COLO829 (cell line): Measurements from ENCODE around the gene RHCE.
"Not testable (repeated sequence)": the region's sequence is repeated elsewhere in the genome, so short reads cannot be mapped to it uniquely, and the experiment has no call there.

Experiments
- DNase-seq: peaks from one replicate; pipeline ENCODE4 v3.0.0; 2012; ENCODE audit warnings: low spot score

Gene RHCE

DNA sequence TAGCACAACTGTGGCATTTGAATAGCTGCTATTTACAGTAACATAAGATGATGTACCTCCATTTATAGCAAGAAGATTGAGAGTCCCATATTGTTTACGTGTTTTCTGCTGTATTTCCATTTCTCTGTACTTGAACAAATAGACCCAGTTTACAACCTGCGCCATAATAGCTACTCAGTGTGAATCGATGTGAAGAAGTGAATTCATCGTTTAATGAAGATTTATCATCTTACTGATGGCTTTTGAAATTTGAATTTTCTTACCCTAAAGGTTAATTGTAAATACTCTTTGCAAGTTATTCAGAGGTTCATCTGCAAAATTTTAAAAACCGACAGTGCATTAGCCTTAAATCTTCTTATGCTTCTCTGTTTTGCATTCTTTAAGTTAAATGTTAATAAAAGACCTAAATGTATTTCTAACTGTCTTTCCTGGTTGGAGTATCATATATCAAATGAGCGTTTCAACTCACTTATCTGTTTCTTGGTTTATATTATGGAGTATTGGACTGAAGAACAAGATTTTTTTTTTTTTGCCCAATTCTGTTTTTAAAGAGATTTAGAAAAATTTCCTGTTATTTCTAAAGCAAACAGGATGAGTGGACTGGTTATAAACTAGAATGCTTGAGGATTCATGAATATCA lies 12.2 kb upstream of the RHCE start:
- DNase-seq, result no peak

DNA sequence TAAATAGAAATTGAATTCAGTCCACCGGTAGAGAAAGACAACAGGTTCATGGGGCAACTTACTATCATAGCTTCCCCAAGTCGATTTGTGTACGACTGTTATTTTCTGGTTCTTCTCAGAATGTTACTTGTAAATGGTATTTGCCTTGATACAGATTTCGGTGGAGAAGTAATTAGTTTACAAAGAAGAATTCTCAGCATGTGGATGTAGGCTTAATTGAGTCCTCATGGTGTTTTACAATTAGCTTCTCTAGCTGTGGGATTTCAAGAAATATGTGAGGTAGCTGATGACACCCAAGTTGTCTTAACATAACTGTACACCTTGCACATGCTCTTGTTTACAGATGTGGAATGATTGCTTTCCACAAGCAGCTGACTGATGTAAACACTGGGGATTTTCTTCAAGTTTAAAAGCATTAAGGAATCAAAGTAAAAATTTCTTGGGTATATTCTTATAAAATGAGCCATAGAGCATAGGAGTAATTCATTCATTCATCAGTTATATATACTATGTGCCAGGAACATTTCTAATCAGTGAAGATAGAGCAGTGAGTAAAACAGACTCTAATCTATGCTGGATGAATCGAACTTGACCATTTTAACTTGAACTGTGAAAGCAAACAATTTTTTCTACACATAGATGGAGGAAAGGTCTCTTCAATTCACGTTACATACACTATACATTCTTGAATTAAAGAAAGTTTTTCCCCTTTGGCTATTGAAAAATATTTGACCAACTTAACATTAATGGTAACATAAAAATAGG lies 11.5 kb upstream of the RHCE start:
- DNase-seq, result no peak

DNA sequence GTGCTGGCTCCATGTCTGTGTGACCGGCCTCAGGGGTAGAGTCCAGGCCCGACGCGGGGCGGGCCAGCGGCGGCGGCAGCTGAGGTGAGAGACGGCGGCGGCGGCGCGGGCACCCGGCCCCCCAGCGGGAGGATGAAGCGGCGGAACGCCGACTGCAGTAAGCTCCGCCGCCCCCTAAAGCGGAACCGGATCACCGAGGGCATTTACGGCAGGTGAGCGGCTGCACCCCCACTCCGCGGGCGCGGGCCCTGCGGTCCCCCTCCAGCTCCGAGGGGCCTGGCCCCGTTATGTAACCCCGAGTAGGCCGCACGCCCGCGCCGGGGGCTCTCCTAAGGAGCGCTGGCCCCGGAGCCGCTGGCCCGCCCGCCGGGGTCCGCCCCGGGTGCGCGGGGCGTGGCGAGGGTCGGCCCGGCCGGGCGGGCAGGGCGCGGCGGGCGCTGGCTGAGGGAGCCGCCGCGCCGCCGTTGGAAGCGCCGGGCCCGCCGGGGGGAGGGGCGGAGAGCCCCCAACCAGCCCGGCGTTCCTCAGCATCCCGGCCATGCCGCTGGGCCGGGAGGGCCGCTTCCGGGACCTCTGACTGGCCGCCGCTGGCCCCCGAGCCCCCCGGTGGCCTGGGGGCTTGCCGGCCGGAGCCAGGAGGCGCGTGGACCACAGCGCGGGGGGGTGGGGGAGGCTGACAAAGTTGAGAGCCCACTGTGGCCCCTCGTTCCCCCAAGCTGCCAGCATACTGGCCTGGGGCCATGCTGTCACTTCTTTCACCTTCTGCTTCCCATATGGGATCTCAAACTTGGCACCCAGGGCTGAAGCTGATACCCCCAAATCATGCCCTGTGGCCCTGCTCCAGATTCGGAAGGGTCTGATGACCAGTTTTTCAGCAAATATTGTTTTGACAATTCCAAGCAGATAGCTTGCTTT lies 10.6 kb upstream of the RHCE start:
- no peak for DNase-seq

DNA sequence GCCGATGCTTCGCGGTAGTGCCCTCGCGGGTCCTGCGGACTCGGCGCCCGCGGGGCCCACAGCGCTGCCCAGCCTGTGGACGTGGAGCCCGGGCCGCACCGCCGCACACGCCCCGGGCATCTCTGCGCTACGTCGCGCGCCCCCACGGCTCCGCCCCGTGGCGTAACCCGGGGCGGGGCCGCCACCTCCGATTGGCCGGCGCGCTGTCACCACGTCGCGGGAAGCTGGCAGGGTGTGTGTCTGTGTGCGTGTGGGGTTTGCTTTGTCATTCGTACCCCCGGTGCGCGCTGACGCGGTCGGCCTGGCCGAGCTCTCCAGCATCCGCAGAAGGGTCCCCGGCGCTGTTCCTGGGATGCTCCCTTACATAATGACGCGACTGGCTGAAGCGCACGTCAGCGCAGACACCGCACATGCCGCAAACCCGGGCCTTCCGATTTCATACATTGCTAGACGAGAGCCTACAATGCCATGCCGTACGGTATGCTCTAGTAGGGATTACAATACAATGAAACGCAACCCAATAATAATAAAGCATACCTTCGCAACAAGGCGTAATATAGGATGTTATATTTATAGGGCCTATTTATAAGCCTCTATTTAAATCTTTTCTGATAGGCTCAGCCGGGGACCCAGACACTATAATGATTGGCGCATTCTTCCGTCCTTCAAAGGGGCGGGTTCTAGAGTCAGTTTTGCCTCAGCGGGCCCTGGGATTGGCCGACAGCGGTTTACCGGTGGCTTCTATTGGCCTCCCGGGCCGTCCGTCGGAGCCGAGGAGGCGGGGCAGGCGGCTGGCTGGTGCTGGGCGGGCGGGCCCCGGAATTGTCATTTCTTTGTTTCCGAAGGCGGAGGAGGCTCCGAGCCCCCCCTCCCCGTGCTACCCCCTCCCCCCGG lies 9.7 kb upstream of the RHCE start, which contains the start of gene MACO1:
MACO1 (plus strand) TSS at position 825 of the 894 bp plus-strand sequence. CDS start 202 bp downstream, outside the sequence.
- peak; percentile 94 for DNase-seq

DNA sequence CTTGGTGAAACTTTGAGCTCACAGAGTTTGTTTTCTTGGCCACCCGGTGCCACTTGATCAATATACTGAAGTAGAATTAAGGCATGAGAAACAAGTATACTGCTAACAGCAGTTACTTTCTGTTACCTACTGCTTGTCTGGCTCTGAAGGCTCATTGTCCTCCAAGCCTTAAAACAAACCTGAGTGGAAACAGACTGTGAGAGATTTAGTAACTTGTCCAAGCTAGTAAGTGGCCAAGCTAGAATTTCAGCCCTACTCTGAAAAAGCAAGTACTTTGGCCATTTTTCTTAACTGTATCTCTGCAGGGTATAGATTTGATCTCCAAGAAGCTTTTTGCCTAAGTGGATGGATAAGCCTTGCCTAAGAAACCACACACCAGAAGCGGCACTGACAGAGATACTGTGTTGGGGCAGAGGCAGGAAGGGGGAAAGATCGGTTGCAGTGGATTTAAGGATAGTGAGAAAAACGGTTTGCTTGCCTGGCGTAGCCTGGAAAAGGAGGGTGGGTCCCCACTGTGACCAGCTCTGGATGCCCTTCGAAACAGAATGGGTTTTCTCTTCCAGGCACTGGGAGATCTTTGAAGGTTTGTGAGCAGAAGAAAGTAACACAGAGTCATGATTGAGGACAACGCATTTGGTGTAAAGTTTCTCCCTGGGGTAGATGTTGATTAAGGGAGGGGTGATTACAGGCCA lies 8.0 kb upstream of the RHCE start:
- DNase-seq, result no peak

DNA sequence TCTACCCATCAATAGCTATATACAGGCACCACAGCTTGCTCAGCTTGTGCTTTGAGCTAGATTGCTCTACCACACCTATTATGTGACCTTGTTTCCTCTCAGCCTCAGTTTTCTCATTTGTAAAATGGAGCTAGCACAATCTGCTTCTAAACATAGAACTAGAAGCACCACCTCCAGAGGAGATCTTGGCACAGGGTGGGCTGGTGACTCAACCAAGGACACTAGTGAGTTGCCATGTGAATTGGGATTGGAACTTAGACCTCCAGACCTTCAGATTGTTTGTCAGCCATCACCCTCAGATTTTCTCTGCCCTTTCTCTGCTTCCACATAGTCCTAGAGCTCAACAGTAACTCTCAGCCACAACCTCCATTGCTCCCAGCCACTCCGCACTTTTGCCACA lies 7.1 kb upstream of the RHCE start:
- DNase-seq, result no peak

DNA sequence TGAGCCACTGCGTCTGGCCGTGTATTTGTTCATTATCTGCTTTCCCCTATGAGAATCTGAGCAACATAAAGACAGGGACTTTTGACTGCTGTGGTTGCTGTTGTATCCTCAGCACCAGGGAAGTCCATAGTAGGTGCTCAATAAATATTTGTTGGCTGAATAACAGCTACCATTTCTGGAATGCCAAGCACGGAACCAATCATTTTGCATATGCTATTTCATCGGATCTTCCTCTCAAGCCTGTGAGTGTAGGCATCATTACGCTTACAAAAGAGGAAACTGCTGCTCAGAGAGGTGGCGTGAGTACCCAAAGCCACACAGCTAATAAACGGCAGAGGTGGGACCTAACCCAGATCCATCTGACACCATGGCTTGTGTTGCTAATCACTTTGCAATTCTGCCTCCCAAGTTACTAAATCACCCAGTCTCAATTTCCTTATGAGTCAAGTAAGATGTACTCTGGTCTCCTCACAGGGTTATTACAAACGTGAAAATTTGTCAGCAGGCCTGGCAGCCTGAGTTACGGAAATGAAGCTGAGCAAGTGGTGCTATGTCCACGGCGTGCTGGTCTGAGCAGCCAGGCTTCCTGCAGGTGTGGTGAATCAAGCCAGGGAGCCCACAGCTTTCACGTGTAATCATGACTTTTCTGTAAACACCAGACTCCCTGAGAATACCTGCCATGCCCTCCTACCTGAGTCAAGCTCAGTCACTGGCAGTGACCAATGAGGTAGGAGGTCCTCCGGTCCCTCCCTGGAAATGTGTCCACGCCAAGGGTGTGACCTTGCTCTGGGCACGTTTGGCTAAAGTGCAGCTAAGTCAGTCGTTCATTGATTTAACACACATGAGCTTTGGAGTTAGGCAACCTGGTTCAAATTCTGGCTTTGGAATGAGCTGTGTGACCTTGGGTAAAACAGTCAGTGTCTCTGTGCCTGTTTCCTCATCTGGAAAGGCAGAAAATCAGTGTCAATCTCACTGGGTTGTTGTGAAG lies 4.8 kb upstream of the RHCE start:
- DNase-seq, result no peak

DNA sequence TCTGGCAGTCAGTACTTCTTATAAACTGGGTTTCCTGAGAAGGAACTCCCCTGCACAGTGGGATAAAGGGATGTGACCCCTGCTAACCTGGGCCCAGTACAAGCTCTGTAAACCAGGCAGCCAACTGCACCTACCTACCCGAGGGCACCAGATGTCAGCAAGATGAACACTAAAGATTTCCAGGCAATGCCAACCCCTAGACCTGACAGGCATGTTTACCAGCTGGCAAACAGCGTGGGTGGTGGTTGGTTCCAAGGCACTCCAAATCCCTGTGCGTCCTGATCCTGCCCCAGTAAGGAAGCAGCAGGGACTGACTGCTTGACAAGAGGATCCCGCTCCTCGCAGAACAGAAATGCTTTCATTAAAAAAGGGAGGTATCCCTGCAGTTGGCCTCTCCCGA lies 2.6 kb upstream of the RHCE start:
- DNase-seq, result not testable (repeated sequence)

DNA sequence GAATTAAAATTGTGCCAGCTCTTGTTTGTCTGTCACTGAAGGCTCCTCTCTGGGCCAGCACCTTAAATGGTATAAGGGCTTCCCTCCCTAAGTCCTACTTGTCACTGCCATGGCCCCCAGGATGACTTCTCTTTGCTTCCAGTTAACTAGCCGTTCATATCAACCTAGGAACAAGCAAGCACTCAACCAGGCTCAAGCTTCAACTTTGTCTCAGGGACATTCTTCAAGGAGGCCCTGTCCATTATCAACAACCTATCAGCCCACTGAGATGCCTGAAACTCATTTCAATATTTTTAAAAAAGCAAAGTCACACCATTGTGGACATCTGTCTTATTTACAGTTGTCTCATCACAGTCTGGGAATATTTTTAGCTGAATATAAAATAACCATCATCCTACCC lies 1.3 kb downstream of the RHCE start:
- not testable (repeated sequence) for DNase-seq

DNA sequence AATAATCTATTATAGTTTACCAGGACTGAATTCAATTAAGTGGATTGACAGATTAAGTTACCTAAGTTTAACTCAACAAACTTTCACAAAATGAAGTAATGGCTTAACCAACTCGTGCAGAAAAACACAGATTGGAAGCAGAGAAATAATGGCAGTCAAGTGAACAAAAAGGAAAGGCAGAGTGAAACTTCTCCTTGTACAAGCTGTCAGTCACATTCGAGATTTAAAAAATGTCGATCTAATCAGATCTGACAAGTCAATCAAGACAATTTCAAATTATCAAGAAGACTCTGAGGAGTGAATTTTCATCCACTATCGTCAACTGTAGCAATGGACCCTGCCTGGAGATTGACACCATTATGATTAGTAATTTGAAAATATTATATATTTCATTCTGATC lies 3.3 kb downstream of the RHCE start:
- DNase-seq, result not testable (repeated sequence)

DNA sequence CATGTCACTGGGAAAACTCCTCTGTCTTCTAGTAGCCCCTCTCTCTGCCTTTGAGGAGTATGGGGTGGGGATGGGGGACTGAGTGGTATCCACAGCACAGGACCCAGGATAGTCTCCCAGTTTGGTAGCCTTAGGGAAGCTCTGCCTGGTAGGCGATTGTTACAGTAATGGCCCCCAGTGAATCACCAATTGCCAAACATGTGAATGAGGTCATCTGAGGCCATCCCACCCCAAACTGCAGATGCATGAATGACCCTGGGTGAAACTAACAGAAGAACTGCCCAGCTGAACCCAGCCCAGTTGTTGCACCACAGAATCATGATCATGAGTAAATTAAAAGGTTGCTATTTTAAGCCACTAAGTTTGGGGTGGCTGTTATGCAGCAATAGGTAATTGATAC lies 6.0 kb downstream of the RHCE start:
- not testable (repeated sequence) for DNase-seq

DNA sequence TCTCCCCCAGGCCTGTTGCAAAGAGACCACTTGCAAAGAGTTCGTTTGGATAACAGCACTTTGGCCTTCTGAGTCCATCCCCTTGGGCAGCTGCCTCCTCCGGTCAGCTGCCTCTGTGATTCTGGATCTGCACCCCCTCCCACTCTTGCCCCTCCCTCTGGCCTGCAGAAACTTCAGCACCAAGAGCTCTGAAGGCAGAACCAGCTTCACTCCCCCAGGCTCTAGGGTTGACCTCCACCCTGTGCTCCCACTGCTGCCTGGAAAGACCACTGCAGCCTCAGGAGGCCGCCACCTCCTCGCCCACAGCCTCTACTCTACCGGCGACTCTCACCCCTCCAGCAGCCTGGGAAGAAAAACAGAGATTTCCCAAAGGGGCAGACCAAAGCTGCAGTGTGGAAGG lies 6.5 kb downstream of the RHCE start:
- DNase-seq, result not testable (repeated sequence)

DNA sequence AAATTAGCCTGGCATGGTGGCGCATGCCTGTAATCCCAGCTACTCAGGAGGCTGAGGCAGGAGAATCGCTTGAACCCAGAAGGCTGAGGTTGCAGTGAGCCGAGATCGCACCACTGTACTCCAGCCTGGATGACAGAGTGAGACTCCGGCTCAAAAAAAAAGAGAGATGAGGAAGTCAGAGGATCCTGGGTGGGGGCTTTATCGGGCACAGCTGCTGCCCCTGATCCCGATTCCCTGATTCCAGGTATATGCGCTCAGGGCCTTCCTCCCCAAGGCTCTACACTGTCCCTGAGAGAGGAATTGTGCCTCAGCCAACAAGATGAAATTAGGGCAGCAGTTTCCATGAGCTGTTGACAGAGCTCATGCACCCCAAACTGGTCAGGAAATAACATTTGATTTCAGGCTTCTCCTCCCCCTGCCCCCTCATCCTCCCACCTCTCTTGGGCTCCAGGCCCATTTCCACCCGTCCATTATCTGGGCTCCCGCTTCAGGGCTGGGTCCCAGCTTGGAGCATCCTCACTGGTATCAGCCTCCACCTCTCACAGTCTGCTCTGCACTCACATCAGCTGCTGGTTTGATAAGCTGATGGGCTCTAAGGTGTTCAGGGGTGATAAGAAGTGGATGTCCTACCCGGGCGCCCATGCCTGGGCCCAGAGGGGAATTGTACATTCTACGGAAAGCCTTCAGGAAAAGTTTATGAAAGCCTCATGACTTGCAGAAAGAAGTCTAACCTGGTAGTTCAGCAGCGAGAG lies 7.6 kb downstream of the RHCE start:
- DNase-seq, result not testable (repeated sequence)

DNA sequence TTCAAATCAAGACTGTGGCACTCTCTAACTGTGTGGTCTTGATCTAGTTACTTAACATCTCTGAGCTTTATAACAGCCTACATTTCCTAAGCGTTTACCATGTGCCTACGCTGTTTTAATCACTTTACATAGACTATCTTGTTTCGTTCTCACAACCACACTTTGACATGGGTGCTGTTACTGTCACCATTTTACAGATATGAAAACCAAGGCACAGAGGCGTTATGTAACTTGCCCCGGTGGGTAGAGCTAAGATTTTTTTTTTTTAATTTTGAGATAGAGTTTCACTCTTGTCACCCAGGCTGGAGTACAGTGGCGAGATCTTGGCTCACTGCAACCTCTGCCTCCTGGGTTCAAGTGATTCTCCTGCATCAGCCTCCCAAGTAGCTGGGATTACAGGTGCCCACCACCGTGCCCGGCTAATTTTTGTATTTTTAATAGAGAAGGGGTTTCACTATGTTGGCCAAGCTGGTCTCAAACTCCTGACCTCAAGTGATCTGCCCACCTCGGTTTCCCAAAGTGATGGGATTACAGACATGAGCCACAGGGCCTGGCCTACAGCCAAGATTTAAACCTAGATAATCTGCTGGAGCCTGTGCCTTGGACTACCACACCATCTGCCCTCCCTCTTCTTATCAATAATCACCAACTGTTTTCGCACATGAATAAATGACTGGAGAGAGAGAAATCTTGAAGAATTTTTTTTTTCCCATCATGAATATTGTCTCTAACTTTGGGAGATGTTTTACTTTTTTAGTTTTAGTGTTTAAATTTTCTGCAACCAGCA lies 10.8 kb downstream of the RHCE start:
- DNase-seq, result not testable (repeated sequence)

DNA sequence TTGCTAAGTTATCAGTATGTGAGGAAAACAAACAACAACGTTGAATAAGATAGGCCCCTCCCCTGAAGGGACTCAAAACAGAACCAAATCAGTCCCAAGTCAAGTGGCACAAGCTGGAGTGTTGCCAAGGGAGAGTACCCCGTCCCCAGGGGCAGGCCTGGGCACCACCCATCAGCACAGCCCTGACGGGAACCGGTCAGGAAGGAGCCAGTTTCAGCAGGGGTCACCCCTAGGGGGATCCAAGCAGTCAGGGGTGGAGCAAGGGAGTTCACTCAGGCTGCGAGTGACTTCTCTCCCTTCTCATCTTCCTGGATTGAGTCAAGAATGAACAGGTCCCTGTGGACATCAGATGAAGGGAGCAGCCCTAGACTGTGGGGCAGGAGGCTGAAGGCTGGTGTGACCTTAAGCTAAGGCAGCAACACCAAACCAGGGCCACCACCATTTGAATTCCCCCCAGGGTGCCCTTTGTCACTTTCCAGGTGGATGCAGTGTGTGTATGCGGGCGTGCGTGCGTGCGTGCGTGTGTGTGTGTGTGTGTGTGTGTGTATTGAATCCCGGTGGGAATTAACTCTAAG lies 14.8 kb downstream of the RHCE start:
- DNase-seq, result not testable (repeated sequence)

DNA sequence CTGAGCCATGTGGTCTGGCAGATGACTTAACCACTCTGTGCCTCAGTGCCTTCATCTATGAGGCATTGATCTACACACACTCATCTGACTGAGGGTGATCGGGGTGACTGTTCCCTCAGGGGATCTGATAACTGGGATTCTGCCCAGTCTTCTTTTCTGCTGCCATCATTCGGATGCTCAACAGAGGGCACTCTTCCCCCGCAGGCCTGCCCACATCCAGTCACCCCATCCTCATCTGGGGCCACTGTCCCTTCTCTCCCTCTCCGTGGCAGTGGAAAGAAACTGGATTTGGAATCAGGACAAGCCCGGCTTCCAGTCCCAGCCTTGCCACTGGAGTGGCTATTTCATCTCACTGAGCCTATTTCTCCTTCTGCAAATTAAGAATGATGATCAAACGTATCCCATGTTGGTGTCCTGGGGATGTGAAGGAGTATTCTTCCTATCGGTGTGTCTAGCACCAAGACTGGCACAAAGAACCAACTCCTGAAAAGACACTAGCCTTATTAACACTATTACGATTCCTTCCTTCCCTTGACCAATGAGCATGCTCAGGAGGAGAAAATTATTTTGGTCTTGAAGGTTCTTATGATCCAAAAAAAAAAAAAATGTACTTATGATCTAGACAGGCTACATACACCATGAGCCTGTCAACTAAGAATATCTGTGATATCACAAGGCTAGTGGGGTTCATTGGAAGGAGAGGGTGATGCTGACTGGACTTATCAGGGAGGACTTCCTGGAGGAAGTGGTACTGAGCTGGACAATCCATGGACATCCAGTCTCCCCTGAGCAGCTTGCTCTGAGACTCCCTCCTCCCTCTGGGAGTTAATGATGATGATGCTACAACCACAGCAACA lies 17.4 kb downstream of the RHCE start:
- DNase-seq, result not testable (repeated sequence)

DNA sequence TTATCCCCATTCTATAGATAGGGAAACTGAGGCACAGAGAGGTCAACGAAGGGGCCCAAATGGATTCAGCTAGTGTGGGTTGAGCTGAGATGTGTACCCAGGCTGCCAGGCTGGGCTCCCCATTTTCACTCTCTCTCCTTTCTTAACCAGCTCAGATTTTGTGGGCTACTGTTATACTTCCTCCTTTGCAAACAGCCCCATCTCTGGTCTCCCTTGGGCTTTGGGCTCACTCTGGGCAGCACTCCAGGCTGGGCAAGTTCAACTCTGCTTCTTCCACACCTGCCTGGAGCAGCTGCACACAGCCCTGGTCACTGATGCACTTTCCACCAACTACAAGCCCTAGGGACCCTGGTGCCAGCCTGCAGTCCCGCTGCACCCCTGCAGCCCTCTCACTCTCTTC lies 22.5 kb downstream of the RHCE start:
- DNase-seq, result not testable (repeated sequence)
